ENCODE results near the gene OR4B1.
"Not testable (repeated sequence)": the region's sequence is repeated elsewhere in the genome, so short reads cannot be mapped to it uniquely, and the experiment has no call there.

Gene OR4B1

GRCh38 chr11:48184452-48184851, 32.2 kb upstream of the OR4B1 start:
- Histone ChIP-seq H3K27ac (ENCODE audit: low read depth, low read length) (no peak overlapping the region), H3K9me3 (ENCODE audit: low read length) (no peaks in the 10 kb centered on the region), H3K4me1 (ENCODE audit: insufficient read depth, low read length) (no peaks in the 10 kb centered on the region), H3K36me3 (ENCODE audit: insufficient read depth, low read length) (no peaks in the 10 kb centered on the region), H3K9ac (ENCODE audit: low read length) (no peak overlapping the region), H3K4me3 (ENCODE audit: low read depth in 1 of 2, low read length in 2 of 2) (no peak overlapping the region), H3K27me3 (ENCODE audit: control insufficient read depth in 1 of 2, insufficient read depth in 2 of 2, low read length in 2 of 2) (no peaks in the 10 kb centered on the region)

- H3K36me3 ChIP-seq (ENCODE audit: insufficient read depth, low read length); H3K4me1 ChIP-seq (ENCODE audit: insufficient read depth, low read length); H3K9ac ChIP-seq (ENCODE audit: low read length); H3K27me3 ChIP-seq (ENCODE audit: control insufficient read depth in 1 of 2, insufficient read depth in 2 of 2, low read length in 2 of 2); H3K27ac ChIP-seq (ENCODE audit: low read depth, low read length); H3K9me3 ChIP-seq (ENCODE audit: low read length); H3K4me3 ChIP-seq (ENCODE audit: low read depth in 1 of 2, low read length in 2 of 2): not testable (repeated sequence)
These were observed 25.5 kb upstream of the OR4B1 start for GRCh38 chr11:48190906-48191654.

GRCh38 chr11:48193876-48194275, 22.7 kb upstream of the OR4B1 start:
- no peaks in the 10 kb centered on the region for H3K27me3 ChIP-seq (ENCODE audit: control insufficient read depth in 1 of 2, insufficient read depth in 2 of 2, low read length in 2 of 2)
- no peak overlapping the region for H3K27ac ChIP-seq (ENCODE audit: low read depth, low read length)
- H3K9me3 ChIP-seq (ENCODE audit: low read length): no peaks in the 10 kb centered on the region
- no peaks in the 10 kb centered on the region for H3K36me3 ChIP-seq (ENCODE audit: insufficient read depth, low read length)
- H3K4me1 ChIP-seq (ENCODE audit: insufficient read depth, low read length): no peaks in the 10 kb centered on the region
- H3K4me3 ChIP-seq (ENCODE audit: low read depth in 1 of 2, low read length in 2 of 2): no peak overlapping the region
- no peak overlapping the region for H3K9ac ChIP-seq (ENCODE audit: low read length)

- Histone ChIP-seq H3K36me3 (ENCODE audit: insufficient read depth, low read length) (no peaks in the 10 kb centered on the region), H3K4me3 (ENCODE audit: low read depth in 1 of 2, low read length in 2 of 2) (no peak overlapping the region), H3K9me3 (ENCODE audit: low read length) (no peaks in the 10 kb centered on the region), H3K27ac (ENCODE audit: low read depth, low read length) (no peak overlapping the region), H3K4me1 (ENCODE audit: insufficient read depth, low read length) (no peaks in the 10 kb centered on the region), H3K9ac (ENCODE audit: low read length) (no peak overlapping the region), H3K27me3 (ENCODE audit: control insufficient read depth in 1 of 2, insufficient read depth in 2 of 2, low read length in 2 of 2) (no peaks in the 10 kb centered on the region)
These were observed 8.7 kb upstream of the OR4B1 start for GRCh38 chr11:48207881-48208280.

GRCh38 chr11:48210052-48210451, 6.6 kb upstream of the OR4B1 start:
- Histone ChIP-seq H3K36me3 (ENCODE audit: insufficient read depth, low read length) (no peaks in the 10 kb centered on the region), H3K4me1 (ENCODE audit: insufficient read depth, low read length) (no peaks in the 10 kb centered on the region), H3K4me3 (ENCODE audit: low read depth in 1 of 2, low read length in 2 of 2) (no peak overlapping the region), H3K9me3 (ENCODE audit: low read length) (no peaks in the 10 kb centered on the region), H3K9ac (ENCODE audit: low read length) (no peak overlapping the region), H3K27ac (ENCODE audit: low read depth, low read length) (no peak overlapping the region), H3K27me3 (ENCODE audit: control insufficient read depth in 1 of 2, insufficient read depth in 2 of 2, low read length in 2 of 2) (no peaks in the 10 kb centered on the region)

GRCh38 chr11:48228761-48229160, 12.2 kb downstream of the OR4B1 start:
- Histone ChIP-seq H3K4me1 (ENCODE audit: insufficient read depth, low read length) (no peaks in the 10 kb centered on the region), H3K27ac (ENCODE audit: low read depth, low read length) (no peak overlapping the region), H3K9me3 (ENCODE audit: low read length) (no peaks in the 10 kb centered on the region), H3K9ac (ENCODE audit: low read length) (no peak overlapping the region), H3K27me3 (ENCODE audit: control insufficient read depth in 1 of 2, insufficient read depth in 2 of 2, low read length in 2 of 2) (no peaks in the 10 kb centered on the region), H3K36me3 (ENCODE audit: insufficient read depth, low read length) (no peaks in the 10 kb centered on the region), H3K4me3 (ENCODE audit: low read depth in 1 of 2, low read length in 2 of 2) (no peak overlapping the region)

- not testable (repeated sequence) for H3K4me1 ChIP-seq (ENCODE audit: insufficient read depth, low read length); H3K36me3 ChIP-seq (ENCODE audit: insufficient read depth, low read length); H3K9ac ChIP-seq (ENCODE audit: low read length)
These were observed 13.4 kb downstream of the OR4B1 start for GRCh38 chr11:48230057-48230456.

GRCh38 chr11:48237727-48238126, 21.1 kb downstream of the OR4B1 start:
- Histone ChIP-seq H3K36me3 (ENCODE audit: insufficient read depth, low read length) (no peaks in the 10 kb centered on the region), H3K9me3 (ENCODE audit: low read length) (no peaks in the 10 kb centered on the region), H3K27ac (ENCODE audit: low read depth, low read length) (no peak overlapping the region), H3K9ac (ENCODE audit: low read length) (no peak overlapping the region), H3K27me3 (ENCODE audit: control insufficient read depth in 1 of 2, insufficient read depth in 2 of 2, low read length in 2 of 2) (no peaks in the 10 kb centered on the region), H3K4me3 (ENCODE audit: low read depth in 1 of 2, low read length in 2 of 2) (no peak overlapping the region), H3K4me1 (ENCODE audit: insufficient read depth, low read length) (no peaks in the 10 kb centered on the region)

More at GRCh38 chr11:48230057-48230456, 13.4 kb downstream of the OR4B1 start:
- H3K9me3 ChIP-seq (ENCODE audit: low read length); H3K4me3 ChIP-seq (ENCODE audit: low read depth in 1 of 2, low read length in 2 of 2); H3K27me3 ChIP-seq (ENCODE audit: control insufficient read depth in 1 of 2, insufficient read depth in 2 of 2, low read length in 2 of 2); H3K27ac ChIP-seq (ENCODE audit: low read depth, low read length): not testable (repeated sequence)

- H3K36me3 ChIP-seq (ENCODE audit: insufficient read depth, low read length): no peaks in the 10 kb centered on the region
- H3K9me3 ChIP-seq (ENCODE audit: low read length): no peaks in the 10 kb centered on the region
- no peak overlapping the region for H3K9ac ChIP-seq (ENCODE audit: low read length)
- no peaks in the 10 kb centered on the region for H3K27me3 ChIP-seq (ENCODE audit: control insufficient read depth in 1 of 2, insufficient read depth in 2 of 2, low read length in 2 of 2)
- no peak overlapping the region for H3K27ac ChIP-seq (ENCODE audit: low read depth, low read length)
- H3K4me3 ChIP-seq (ENCODE audit: low read depth in 1 of 2, low read length in 2 of 2): no peak overlapping the region
- H3K4me1 ChIP-seq (ENCODE audit: insufficient read depth, low read length): no peaks in the 10 kb centered on the region
These were observed 25.9 kb downstream of the OR4B1 start for GRCh38 chr11:48242501-48242900.

GRCh38 chr11:48244804-48245203, 28.2 kb downstream of the OR4B1 start, which contains the start of gene OR4X2:
Gene OR4X2, plus strand, starts transcription at chr11:48245104. Its CDS starts 0 bp downstream, at chr11:48245104.
- Histone ChIP-seq H3K4me3 (ENCODE audit: low read depth in 1 of 2, low read length in 2 of 2) (no peak within 1 kb of the TSS), H3K9ac (ENCODE audit: low read length) (no peak within 1 kb of the TSS)

GRCh38 chr11:48248902-48249301, 32.3 kb downstream of the OR4B1 start:
- Histone ChIP-seq H3K4me1 (ENCODE audit: insufficient read depth, low read length) (no peaks in the 10 kb centered on the region), H3K27me3 (ENCODE audit: control insufficient read depth in 1 of 2, insufficient read depth in 2 of 2, low read length in 2 of 2) (no peaks in the 10 kb centered on the region), H3K9ac (ENCODE audit: low read length) (no peak overlapping the region), H3K4me3 (ENCODE audit: low read depth in 1 of 2, low read length in 2 of 2) (no peak overlapping the region), H3K27ac (ENCODE audit: low read depth, low read length) (no peak overlapping the region), H3K36me3 (ENCODE audit: insufficient read depth, low read length) (no peaks in the 10 kb centered on the region), H3K9me3 (ENCODE audit: low read length) (no peaks in the 10 kb centered on the region)

More at GRCh38 chr11:48244804-48245203, 28.2 kb downstream of the OR4B1 start, which contains the start of gene OR4X2:
- H3K27me3 ChIP-seq (ENCODE audit: control insufficient read depth in 1 of 2, insufficient read depth in 2 of 2, low read length in 2 of 2): no peaks in the 10 kb centered on the region
- no peaks in the 10 kb centered on the region for H3K9me3 ChIP-seq (ENCODE audit: low read length)
- no peaks in the 10 kb centered on the region for H3K36me3 ChIP-seq (ENCODE audit: insufficient read depth, low read length)
- H3K27ac ChIP-seq (ENCODE audit: low read depth, low read length): no peak within 1 kb of the TSS
- H3K4me1 ChIP-seq (ENCODE audit: insufficient read depth, low read length): no peaks in the 10 kb centered on the region

- Histone ChIP-seq H3K9ac (ENCODE audit: low read length) (no peak overlapping the region), H3K9me3 (ENCODE audit: low read length) (no peaks in the 10 kb centered on the region), H3K36me3 (ENCODE audit: insufficient read depth, low read length) (no peaks in the 10 kb centered on the region), H3K27me3 (ENCODE audit: control insufficient read depth in 1 of 2, insufficient read depth in 2 of 2, low read length in 2 of 2) (no peaks in the 10 kb centered on the region), H3K4me1 (ENCODE audit: insufficient read depth, low read length) (no peaks in the 10 kb centered on the region), H3K4me3 (ENCODE audit: low read depth in 1 of 2, low read length in 2 of 2) (no peak overlapping the region), H3K27ac (ENCODE audit: low read depth, low read length) (no peak overlapping the region)
These were observed 45.0 kb downstream of the OR4B1 start for GRCh38 chr11:48261600-48261999.
